Prostate gland (tissue), 2 donors: Measurements from ENCODE around the gene ZNF143.

Experiments
- CTCF ChIP-seq, 4 experiments: fragments of 200-600 bp in 2 of 4; fragments of 450-650 bp in 2 of 4; sonication (generic) in 2 of 4; IDR thresholded peaks; 1 replicate in 3 of 4; 2 replicates in 1 of 4; pipeline ENCODE4 v1.5.1; 2016 to 2019; ENCODE audit warnings: antibody characterized with exemption in 4 of 4, mild to moderate bottlenecking in 2 of 4, moderate library complexity in 2 of 4
- POLR2A ChIP-seq: fragments of 450-650 bp; IDR thresholded peaks from one replicate; pipeline ENCODE4 v1.6.1; 2016; ENCODE audit warnings: antibody characterized with exemption, mild to moderate bottlenecking
- POLR2AphosphoS5 ChIP-seq: sonication (generic); formaldehyde crosslinking; IDR thresholded peaks from one replicate; pipeline ENCODE4 v1.6.1; 2017; ENCODE audit warnings: antibody characterized with exemption

GRCh38 chr11:9516113-9516512 is 55.3 kb downstream of the ZNF143 start:
- TF ChIP-seq POLR2AphosphoS5 (no peak), POLR2A (no peak), CTCF (IDR thresholded peaks at IDR 0.05) (no peak)
